NCI-H460 (cell line): ENCODE results near the gene GALNT13. TPM values are rescaled to one million over a fixed set of nuclear protein-coding genes. Genes with fewer than 3 reads are reported as not detected.

Experiments
- DNase-seq: peaks from one replicate; pipeline ENCODE4 v3.0.0-alpha.2; 2016; ENCODE audit warnings: low read depth; ENCODE audit errors: extremely low read depth
- total RNA-seq: library from RNA; depleted of rRNA; stranded (reverse); fragments of >200 nt; shearing (Covaris generic); gene quantifications from 2 replicates; pipeline ENCODE4 v1.2.3, GENCODE V29; 2014

The GALNT13 gene
- total RNA-seq, 1 experiment from 2014 or later = 30.7 TPM

- no peak for DNase-seq
Measured at GRCh38 chr2:154392256-154392655, 520.5 kb downstream of the GALNT13 start.

- DNase-seq = no peak
Measured at GRCh38 chr2:154394600-154394999, 522.9 kb downstream of the GALNT13 start.

- no peak for DNase-seq
Measured at GRCh38 chr2:154400563-154401290, 529.0 kb downstream of the GALNT13 start.

- DNase-seq = peak; percentile 67
Measured at GRCh38 chr2:154402213-154402612, 530.5 kb downstream of the GALNT13 start.

- DNase-seq = no peak
Measured at GRCh38 chr2:154403242-154403790, 531.6 kb downstream of the GALNT13 start.

GRCh38 chr2:154408786-154409185, 537.1 kb downstream of the GALNT13 start:
- DNase-seq = no peak

- DNase-seq = no peak
Measured at GRCh38 chr2:154422251-154422650, 550.5 kb downstream of the GALNT13 start.

GRCh38 chr2:154425994-154426393, 554.3 kb downstream of the GALNT13 start:
- DNase-seq = no peak

GRCh38 chr2:154427453-154427852, 555.7 kb downstream of the GALNT13 start:
- DNase-seq = no peak

- no peak for DNase-seq
Measured at GRCh38 chr2:154428022-154428421, 556.3 kb downstream of the GALNT13 start.

GRCh38 chr2:154433010-154433409, 561.3 kb downstream of the GALNT13 start:
- no peak for DNase-seq

- DNase-seq = no peak
Measured at GRCh38 chr2:154437104-154437503, 565.4 kb downstream of the GALNT13 start.

- DNase-seq = no peak
Measured at GRCh38 chr2:154439156-154439555, 567.4 kb downstream of the GALNT13 start.

GRCh38 chr2:154443919-154444318, 572.2 kb downstream of the GALNT13 start:
- no peak for DNase-seq

- no peak for DNase-seq
Measured at GRCh38 chr2:154446324-154446723, 574.6 kb downstream of the GALNT13 start.

GRCh38 chr2:154447727-154448418, 576.2 kb downstream of the GALNT13 start:
- no peak for DNase-seq

- no peak for DNase-seq
Measured at GRCh38 chr2:154449951-154450658, 578.4 kb downstream of the GALNT13 start.

GRCh38 chr2:154452471-154452870, 580.7 kb downstream of the GALNT13 start:
- DNase-seq = no peak

GRCh38 chr2:154452906-154453493, 581.3 kb downstream of the GALNT13 start:
- DNase-seq = peak; percentile 22

GRCh38 chr2:154455166-154455565, 583.4 kb downstream of the GALNT13 start:
- DNase-seq = no peak

GRCh38 chr2:154455866-154456265, 584.1 kb downstream of the GALNT13 start:
- no peak for DNase-seq
